ENCODE results near the gene RGS17.
"Not testable (repeated sequence)": the region's sequence is repeated elsewhere in the genome, so short reads cannot be mapped to it uniquely, and the experiment has no call there.

GRCh38 chr6:152966168-152966894 is 164.8 kb downstream of the RGS17 start:
- TF ChIP-seq CTCF, POLR2A (IDR thresholded peaks at IDR 0.05): not testable (repeated sequence)

Measured in uterus (tissue), 2 donors.